ENCODE measurements around the gene UBR2. TPM values are rescaled to one million over a fixed set of nuclear protein-coding genes. Genes with fewer than 3 reads are reported as not detected.

The UBR2 gene
- total RNA-seq, 4 donors from 2014 or later: 22.7 to 28.7 (median 25.3) TPM

DNA sequence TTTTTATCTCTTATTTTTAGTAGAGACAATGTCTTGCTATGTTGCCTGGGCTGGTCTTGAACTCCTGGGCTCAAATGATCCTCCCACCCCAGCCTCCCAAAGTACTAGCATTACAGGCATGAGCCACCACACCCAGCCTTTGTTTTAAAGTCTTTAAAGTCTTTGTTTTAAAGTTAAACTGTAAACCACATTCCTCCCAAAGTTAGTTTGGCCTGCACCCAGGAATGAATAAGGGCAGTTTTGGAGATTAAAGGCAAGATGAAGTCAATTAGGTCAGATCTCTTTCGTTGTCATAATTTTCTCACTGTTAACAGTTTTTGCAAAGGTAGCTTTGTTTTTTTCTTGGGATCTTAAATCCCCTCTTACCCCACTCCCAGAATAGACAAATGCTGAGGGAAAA lies 63.8 kb downstream of the UBR2 start:
- WGBS, 2 donors: 35 to 46% methylated on average over 1 of the region's 1 CpG
- DNase-seq (ENCODE audit: low spot score in 2 of 2): no peak
- TF ChIP-seq POLR2A (IDR thresholded peaks at IDR 0.05): no peak
- TF ChIP-seq, protein P1, sequence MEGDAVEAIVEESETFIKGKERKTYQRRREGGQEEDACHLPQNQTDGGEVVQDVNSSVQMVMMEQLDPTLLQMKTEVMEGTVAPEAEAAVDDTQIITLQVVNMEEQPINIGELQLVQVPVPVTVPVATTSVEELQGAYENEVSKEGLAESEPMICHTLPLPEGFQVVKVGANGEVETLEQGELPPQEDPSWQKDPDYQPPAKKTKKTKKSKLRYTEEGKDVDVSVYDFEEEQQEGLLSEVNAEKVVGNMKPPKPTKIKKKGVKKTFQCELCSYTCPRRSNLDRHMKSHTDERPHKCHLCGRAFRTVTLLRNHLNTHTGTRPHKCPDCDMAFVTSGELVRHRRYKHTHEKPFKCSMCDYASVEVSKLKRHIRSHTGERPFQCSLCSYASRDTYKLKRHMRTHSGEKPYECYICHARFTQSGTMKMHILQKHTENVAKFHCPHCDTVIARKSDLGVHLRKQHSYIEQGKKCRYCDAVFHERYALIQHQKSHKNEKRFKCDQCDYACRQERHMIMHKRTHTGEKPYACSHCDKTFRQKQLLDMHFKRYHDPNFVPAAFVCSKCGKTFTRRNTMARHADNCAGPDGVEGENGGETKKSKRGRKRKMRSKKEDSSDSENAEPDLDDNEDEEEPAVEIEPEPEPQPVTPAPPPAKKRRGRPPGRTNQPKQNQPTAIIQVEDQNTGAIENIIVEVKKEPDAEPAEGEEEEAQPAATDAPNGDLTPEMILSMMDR (IDR thresholded peaks at IDR 0.05): no peak
- intact Hi-C loops (cut with DNase I; ENCODE audit: low total_unique reads): loop anchor here (10.0 kb wide), 1 partner anchor 53 kb away; no protein-coding TSS in a partner anchor
- H3K4me3 ChIP-seq (ENCODE audit: low read depth, poor library complexity, severe bottlenecking): no peak overlapping the region

DNA sequence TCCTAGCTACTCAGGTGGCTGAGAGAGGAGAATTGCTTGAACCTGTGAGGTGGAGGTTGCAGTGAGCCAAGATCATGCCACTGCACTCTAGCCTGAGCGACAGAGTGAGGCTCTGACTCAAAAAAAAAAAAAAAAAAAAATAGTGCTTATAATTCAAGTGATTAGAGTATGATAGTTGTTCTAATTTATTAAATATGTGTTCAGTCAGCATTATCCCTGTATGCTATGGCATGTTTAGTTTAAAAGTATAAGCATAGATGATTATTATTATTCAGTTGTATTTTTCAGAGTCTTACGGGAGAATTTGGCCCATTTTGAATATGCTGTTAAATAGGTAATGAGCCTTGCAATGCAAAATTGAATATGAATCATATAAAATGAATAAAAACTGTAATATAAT lies 64.8 kb downstream of the UBR2 start:
- no peak for DNase-seq (ENCODE audit: low spot score in 2 of 2)
- TF ChIP-seq POLR2A (IDR thresholded peaks at IDR 0.05): no peak
- TF ChIP-seq, protein P1 (IDR thresholded peaks at IDR 0.05): no peak
- 94 to 100% methylated on average over 2 of the region's 2 CpGs for WGBS, 2 donors
- intact Hi-C loops (cut with DNase I; ENCODE audit: low total_unique reads): loop anchor here (10.0 kb wide), 1 partner anchor 54 kb away; no protein-coding TSS in a partner anchor
- H3K4me3 ChIP-seq (ENCODE audit: low read depth, poor library complexity, severe bottlenecking): no peak overlapping the region

GRCh38 chr6:42629845-42630244 lies 66.0 kb downstream of the UBR2 start:
- WGBS, 2 donors: 91 to 92% methylated on average over 5 of the region's 5 CpGs
- intact Hi-C loops (cut with DNase I; ENCODE audit: low total_unique reads): loop anchor here (10.0 kb wide), 1 partner anchor 55 kb away; no protein-coding TSS in a partner anchor
- H3K4me3 ChIP-seq (ENCODE audit: low read depth, poor library complexity, severe bottlenecking): no peak overlapping the region
- no peak for TF ChIP-seq POLR2A (IDR thresholded peaks at IDR 0.05)
- TF ChIP-seq, protein P1 (IDR thresholded peaks at IDR 0.05): no peak
- no peak for DNase-seq (ENCODE audit: low spot score in 2 of 2)

DNA sequence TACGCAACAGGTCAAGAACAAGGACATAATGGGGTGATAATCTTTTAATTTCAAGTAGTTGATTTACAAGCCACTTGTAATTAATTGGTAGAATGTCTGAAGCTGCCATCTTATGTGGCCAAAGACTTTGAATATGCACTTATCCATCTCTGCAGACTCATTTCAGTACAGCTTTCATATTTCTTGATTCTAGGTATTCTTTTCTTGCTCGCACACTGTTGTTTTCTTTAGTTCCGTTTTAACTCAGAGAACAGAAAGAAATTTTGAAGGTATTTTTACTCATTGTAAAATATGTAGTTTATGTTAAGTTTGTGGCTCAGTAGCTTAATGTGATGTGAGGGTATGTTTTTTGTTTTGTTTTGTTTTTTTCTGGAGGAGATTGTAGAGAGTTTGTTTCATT lies 73.9 kb downstream of the UBR2 start:
- TF ChIP-seq POLR2A (IDR thresholded peaks at IDR 0.05): no peak
- TF ChIP-seq, protein P1 (IDR thresholded peaks at IDR 0.05): no peak
- intact Hi-C loops (cut with DNase I; ENCODE audit: low total_unique reads): no loop called here
- 93 to 97% methylated on average over 3 of the region's 3 CpGs for WGBS, 2 donors
- no peak overlapping the region for H3K4me3 ChIP-seq (ENCODE audit: low read depth, poor library complexity, severe bottlenecking)
- no peak for DNase-seq (ENCODE audit: low spot score in 2 of 2)

DNA sequence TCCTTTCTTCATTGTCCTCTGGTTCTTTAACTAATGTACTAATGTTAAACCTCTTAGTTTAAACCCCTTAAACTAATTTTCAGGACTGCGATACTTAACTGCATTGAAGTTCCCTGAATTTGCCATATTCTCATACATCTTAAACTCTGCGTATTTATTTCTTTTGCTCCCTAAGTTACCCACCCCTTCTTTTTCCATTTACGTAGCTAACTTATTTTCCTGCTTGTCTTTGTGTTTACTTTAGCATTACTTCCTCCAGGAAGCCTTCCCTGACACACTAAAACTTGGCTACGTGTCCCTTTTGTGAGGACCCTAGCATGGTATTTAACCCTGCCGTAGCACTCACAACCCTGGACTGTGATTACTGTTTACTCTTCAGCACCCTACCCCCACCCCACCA lies 79.0 kb downstream of the UBR2 start:
- DNase-seq (ENCODE audit: low spot score in 2 of 2): no peak
- TF ChIP-seq POLR2A (IDR thresholded peaks at IDR 0.05): no peak
- TF ChIP-seq, protein P1 (IDR thresholded peaks at IDR 0.05): no peak
- 90 to 96% methylated on average over 5 of the region's 5 CpGs for WGBS, 2 donors
- no peak overlapping the region for H3K4me3 ChIP-seq (ENCODE audit: low read depth, poor library complexity, severe bottlenecking)
- intact Hi-C loops (cut with DNase I; ENCODE audit: low total_unique reads): no loop called here

GRCh38 chr6:42644211-42644610 lies 80.4 kb downstream of the UBR2 start:
- TF ChIP-seq, protein P1 (IDR thresholded peaks at IDR 0.05): no peak
- no peak for TF ChIP-seq POLR2A (IDR thresholded peaks at IDR 0.05)
- H3K4me3 ChIP-seq (ENCODE audit: low read depth, poor library complexity, severe bottlenecking): no peak overlapping the region
- DNase-seq (ENCODE audit: low spot score in 2 of 2): no peak
- WGBS, 2 donors: 69 to 80% methylated on average over 3 of the region's 3 CpGs
- intact Hi-C loops (cut with DNase I; ENCODE audit: low total_unique reads): no loop called here

Data from lower leg skin (tissue), 4 donors.